GM23338 (cell line): ENCODE results near the gene CABLES1. TPM values are rescaled to one million over a fixed set of nuclear protein-coding genes. Genes with fewer than 3 reads are reported as not detected.
"Not testable (repeated sequence)": the region's sequence is repeated elsewhere in the genome, so short reads cannot be mapped to it uniquely, and the experiment has no call there.

Experiments used
- ATAC-seq: fragments of 200-7000 bp; cut with Tn5 transposase; 3 replicates; pipeline ENCODE4 v1.9.1; 2020
- DNase-seq: peaks from one replicate; pipeline ENCODE4 v3.0.0-alpha.2; 2015; ENCODE audit warnings: low spot score
- H2AFZ ChIP-seq: fragments of 200-600 bp; sonication (generic); 2 replicates; pipeline ENCODE4 v1.8.0; 2016; ENCODE audit warnings: antibody characterized with exemption, mild to moderate bottlenecking, moderate library complexity
- H3F3A ChIP-seq: fragments of 200-600 bp; sonication (generic); replicated peaks from 2 replicates; pipeline ENCODE4 v1.8.0; 2017; ENCODE audit warnings: antibody characterized with exemption, mixed run types, low read depth
- H3K27ac ChIP-seq: fragments of 200-600 bp; sonication (generic); 2 replicates; pipeline ENCODE4 v1.6.1; 2016; ENCODE audit warnings: low read depth
- H3K27me3 ChIP-seq: fragments of 200-600 bp; sonication (generic); 2 replicates; pipeline ENCODE4 v1.8.0; 2016; ENCODE audit warnings: mild to moderate bottlenecking, mixed run types, moderate library complexity; ENCODE audit not compliant: insufficient read depth
- H3K36me3 ChIP-seq: fragments of 200-600 bp; sonication (generic); 2 replicates; pipeline ENCODE4 v1.8.0; 2016; ENCODE audit warnings: mild to moderate bottlenecking; ENCODE audit not compliant: insufficient read depth
- H3K4me1 ChIP-seq: fragments of 200-600 bp; sonication (generic); 2 replicates; pipeline ENCODE4 v1.8.0; 2016; ENCODE audit warnings: mild to moderate bottlenecking, moderate library complexity; ENCODE audit not compliant: insufficient read depth
- H3K4me2 ChIP-seq: fragments of 200-600 bp; sonication (generic); 2 replicates; pipeline ENCODE4 v1.7.1; 2017; ENCODE audit warnings: mixed run types
- H3K4me3 ChIP-seq: fragments of 200-600 bp; sonication (generic); 2 replicates; pipeline ENCODE4 v1.6.1; 2016; ENCODE audit warnings: mixed run types
- H3K79me2 ChIP-seq: fragments of 200-600 bp; sonication (generic); replicated peaks from 2 replicates; pipeline ENCODE4 v1.8.0; 2017; ENCODE audit warnings: mild to moderate bottlenecking; ENCODE audit not compliant: insufficient read depth
- H3K9me2 ChIP-seq: fragments of 200-600 bp; sonication (generic); 2 replicates; pipeline ENCODE4 v1.8.0; 2017; ENCODE audit not compliant: insufficient read depth
- H4K20me1 ChIP-seq: fragments of 200-600 bp; sonication (generic); replicated peaks from 2 replicates; pipeline ENCODE4 v1.8.0; 2017; ENCODE audit warnings: mild to moderate bottlenecking; ENCODE audit not compliant: insufficient read depth
- H3K27ac Mint-ChIP-seq: 2 replicates; pipeline ENCODE4 v1.8.0; 2020; ENCODE audit warnings: inconsistent platforms, mild to moderate bottlenecking, moderate library complexity, mixed read lengths
- H3K27me3 Mint-ChIP-seq: 3 replicates; pipeline ENCODE4 v1.8.0; 2022; ENCODE audit warnings: low read depth, mild to moderate bottlenecking, moderate library complexity, mixed read lengths, inconsistent platforms; ENCODE audit not compliant: insufficient read depth, poor library complexity
- H3K36me3 Mint-ChIP-seq: 3 replicates; pipeline ENCODE4 v1.8.0; 2021; ENCODE audit warnings: low read depth, mild to moderate bottlenecking, inconsistent platforms, moderate library complexity, mixed read lengths
- H3K4me1 Mint-ChIP-seq: 3 replicates; pipeline ENCODE4 v1.8.0; 2020; ENCODE audit warnings: mild to moderate bottlenecking, inconsistent platforms, mixed read lengths
- H3K4me3 Mint-ChIP-seq: 3 replicates; pipeline ENCODE4 v1.8.0; 2021; ENCODE audit warnings: moderate library complexity, mild to moderate bottlenecking, inconsistent platforms, mixed read lengths
- H3K9me3 Mint-ChIP-seq: 3 replicates; pipeline ENCODE4 v1.8.0; 2020; ENCODE audit warnings: moderate library complexity, mild to moderate bottlenecking, inconsistent platforms, mixed read lengths
- CTCF ChIP-seq, 2 experiments: fragments of 200-600 bp in 1 of 2; sonication (generic) in 1 of 2; conservative IDR thresholded peaks; 2 replicates each; pipeline versions ENCODE4 v1.5.1 to v1.6.1; 2016 to 2017; ENCODE audit warnings: antibody characterized with exemption in 2 of 2, low read depth in 2 of 2, mild to moderate bottlenecking in 2 of 2, moderate library complexity in 1 of 2
- JUNB ChIP-seq: IDR thresholded peaks from one replicate; pipeline ENCODE4 v1.6.1; 2016; ENCODE audit warnings: antibody characterized with exemption; ENCODE audit not compliant: unreplicated experiment
- NANOG ChIP-seq: IDR thresholded peaks from 2 replicates; pipeline ENCODE4 v1.6.1; 2016; ENCODE audit warnings: antibody characterized with exemption, borderline replicate concordance
- REST ChIP-seq: IDR thresholded peaks from one replicate; pipeline ENCODE4 v1.6.1; 2018; ENCODE audit warnings: antibody characterized with exemption; ENCODE audit not compliant: unreplicated experiment
- STAT1 ChIP-seq: IDR thresholded peaks from one replicate; pipeline ENCODE4 v1.6.1; 2016; ENCODE audit warnings: antibody characterized with exemption; ENCODE audit not compliant: unreplicated experiment
- ZNF114 ChIP-seq: fragments of 250-450 bp; sonication (Bioruptor Pico); IDR thresholded peaks from 2 replicates; pipeline ENCODE4 v1.5.0; 2020; ENCODE audit warnings: mild to moderate bottlenecking, moderate library complexity
- polyA plus RNA-seq: library from polyadenylated mRNA; unstranded; fragments of >200 nt; fragmentation: Nextera tagmentation; extraction: Ambion mirVana; gene quantifications from 2 replicates; pipeline ENCODE4 v1.2.1, GENCODE V29; 2016
- total RNA-seq: library from RNA; depleted of rRNA; stranded (reverse); fragments of >200 nt; shearing (Covaris generic); gene quantifications from 2 replicates; pipeline ENCODE4 v1.2.3, GENCODE V29; 2014

The CABLES1 gene
- total and polyA plus RNA-seq, 2 experiments from 2014 or later = 2.6 to 12.4 TPM

- no peak for TF ChIP-seq REST
- no peak for TF ChIP-seq ZNF114 (CRISPR knock-in tag)
- no peak for TF ChIP-seq STAT1
- no peak for TF ChIP-seq CTCF (conservative IDR thresholded peaks at IDR 0.05; ENCODE audit: low read depth in 2 of 2)
- no peak for TF ChIP-seq JUNB
Observed at GRCh38 chr18:23087352-23087751, 47.9 kb upstream of the CABLES1 start (continued).

- H3K27ac ChIP-seq = no peak overlapping the region
- H3K4me3 ChIP-seq = no peak overlapping the region
- Mint-ChIP-seq H3K4me1 (peaks cover 10% of the 10 kb centered on the region), H3K36me3 (no peaks in the 10 kb centered on the region), H3K4me3 (no peak overlapping the region), H3K9me3 (no peaks in the 10 kb centered on the region; the same call in 2 of the 3 replicates), H3K27ac (no peak overlapping the region), H3K27me3 (peaks cover 12% of the 10 kb centered on the region)
- no peaks in the 10 kb centered on the region for H3F3A ChIP-seq
- H3K79me2 ChIP-seq = no peaks in the 10 kb centered on the region
- DNase-seq = no peak
- TF ChIP-seq NANOG (no peak), STAT1 (no peak)
- no peaks in the 10 kb centered on the region for H4K20me1 ChIP-seq
- H2AFZ ChIP-seq = peak overlapping the region; percentile 85; the same call in 1 of the 2 replicates
- no peak overlapping the region for H3K4me2 ChIP-seq
- no peaks in the 10 kb centered on the region for H3K9me2 ChIP-seq
- no peaks in the 10 kb centered on the region for H3K4me1 ChIP-seq
- H3K36me3 ChIP-seq = no peaks in the 10 kb centered on the region
- H3K27me3 ChIP-seq = no peaks in the 10 kb centered on the region
- no peak for ATAC-seq
Observed at GRCh38 chr18:23088310-23088709, 47.0 kb upstream of the CABLES1 start.

GRCh38 chr18:23091017-23091993 lies 44.0 kb upstream of the CABLES1 start:
- peaks cover 14% of the 10 kb centered on the region for H3K4me1 ChIP-seq
- not testable (repeated sequence) for H3K36me3 Mint-ChIP-seq, H3K9me2 ChIP-seq, DNase-seq, H3K9me3 Mint-ChIP-seq, H3K27me3 ChIP-seq, H3K27ac ChIP-seq, H4K20me1 ChIP-seq, ATAC-seq, H3K4me3 ChIP-seq, H3F3A ChIP-seq, H3K4me2 ChIP-seq, H2AFZ ChIP-seq, H3K79me2 ChIP-seq, H3K27ac Mint-ChIP-seq, H3K36me3 ChIP-seq, H3K4me3 Mint-ChIP-seq
- peaks cover 22% of the 10 kb centered on the region for H3K4me1 Mint-ChIP-seq
- H3K27me3 Mint-ChIP-seq = peaks cover 11% of the 10 kb centered on the region
